Effector memory CD4-positive, alpha-beta T cell (primary cell): Measurements from ENCODE around the gene FASTKD2.
A peak's percentile ranks its signal among the peaks of the same experiment; 100 is the strongest.

ENCODE experiments used
- DNase-seq, 3 donors: peaks; one replicate each; pipeline ENCODE4 v3.0.0-alpha.2; 2020
- H3K27ac ChIP-seq: 2 replicates; pipeline ENCODE4 v1.7.0; 2013; ENCODE audit warnings: mild to moderate bottlenecking, low read length, moderate library complexity; ENCODE audit not compliant: insufficient read depth, poor library complexity, severe bottlenecking
- H3K27me3 ChIP-seq: replicated peaks from 2 replicates; pipeline ENCODE4 v1.7.0; 2013; ENCODE audit warnings: mild to moderate bottlenecking, low read length; ENCODE audit not compliant: insufficient read depth, control insufficient read depth, poor library complexity, severe bottlenecking
- H3K36me3 ChIP-seq: 2 replicates; pipeline ENCODE4 v1.7.0; 2013; ENCODE audit warnings: mild to moderate bottlenecking, low read length, moderate library complexity; ENCODE audit not compliant: control insufficient read depth, insufficient read depth
- H3K4me1 ChIP-seq: 2 replicates; pipeline ENCODE4 v1.7.0; 2013; ENCODE audit warnings: low read length, mild to moderate bottlenecking; ENCODE audit not compliant: control insufficient read depth, insufficient read depth, poor library complexity, severe bottlenecking
- H3K4me3 ChIP-seq: 2 replicates; pipeline ENCODE4 v1.7.0; 2013; ENCODE audit warnings: low read length, low read depth, mild to moderate bottlenecking; ENCODE audit not compliant: insufficient read depth, poor library complexity, severe bottlenecking
- H3K9me3 ChIP-seq: 2 replicates; pipeline ENCODE4 v1.7.0; 2013; ENCODE audit warnings: mild to moderate bottlenecking, low read length, moderate library complexity; ENCODE audit not compliant: control insufficient read depth

FASTKD2 gene

DNA sequence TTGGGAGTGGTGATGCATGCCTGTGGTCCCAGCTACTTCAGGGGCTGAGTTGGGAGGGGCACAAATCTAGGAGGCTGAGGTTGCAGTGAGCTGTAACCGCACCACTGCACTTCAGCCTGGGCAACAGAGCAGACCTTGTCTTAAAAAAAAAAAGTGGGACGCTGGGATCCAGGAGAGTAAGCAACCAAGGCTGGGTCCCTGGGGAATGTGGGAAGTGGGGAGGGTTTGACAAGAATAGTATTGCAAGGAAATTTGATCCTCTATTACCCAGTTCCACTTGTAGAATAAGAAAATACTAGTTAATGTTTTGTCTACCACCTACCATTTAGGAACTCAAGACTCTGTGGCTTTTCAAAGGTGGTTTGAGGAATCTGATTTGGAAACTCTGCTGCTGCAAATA lies 26.1 kb upstream of the FASTKD2 start:
- DNase-seq, result no peak
- Histone ChIP-seq H3K27me3 (no peaks in the 10 kb centered on the region), H3K4me3 (no peak overlapping the region), H3K36me3 (no peaks in the 10 kb centered on the region), H3K9me3 (no peaks in the 10 kb centered on the region), H3K4me1 (no peaks in the 10 kb centered on the region), H3K27ac (no peak overlapping the region)

DNA sequence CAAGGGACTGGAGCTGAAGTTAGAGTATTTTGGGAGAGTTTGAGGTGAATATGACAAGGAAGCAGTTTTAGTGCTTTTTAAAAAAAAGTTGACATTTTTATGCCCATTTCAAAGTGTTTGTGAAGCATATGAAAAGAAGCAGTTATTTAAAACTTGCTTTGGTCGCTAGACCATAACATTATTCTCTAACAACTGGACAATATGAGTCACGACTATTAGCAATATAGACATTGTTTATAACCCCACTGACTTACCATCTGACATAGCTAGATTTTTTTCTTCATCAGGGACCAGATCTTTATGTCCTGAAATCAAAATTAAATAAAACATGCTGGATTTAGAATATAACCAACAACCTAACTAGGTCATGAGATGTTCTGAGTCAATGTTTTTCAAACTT lies 24.6 kb upstream of the FASTKD2 start:
- Histone ChIP-seq H3K36me3 (no peaks in the 10 kb centered on the region), H3K4me3 (no peak overlapping the region), H3K4me1 (no peaks in the 10 kb centered on the region), H3K27me3 (no peaks in the 10 kb centered on the region), H3K27ac (no peak overlapping the region), H3K9me3 (no peaks in the 10 kb centered on the region)
- DNase-seq, result no peak

DNA sequence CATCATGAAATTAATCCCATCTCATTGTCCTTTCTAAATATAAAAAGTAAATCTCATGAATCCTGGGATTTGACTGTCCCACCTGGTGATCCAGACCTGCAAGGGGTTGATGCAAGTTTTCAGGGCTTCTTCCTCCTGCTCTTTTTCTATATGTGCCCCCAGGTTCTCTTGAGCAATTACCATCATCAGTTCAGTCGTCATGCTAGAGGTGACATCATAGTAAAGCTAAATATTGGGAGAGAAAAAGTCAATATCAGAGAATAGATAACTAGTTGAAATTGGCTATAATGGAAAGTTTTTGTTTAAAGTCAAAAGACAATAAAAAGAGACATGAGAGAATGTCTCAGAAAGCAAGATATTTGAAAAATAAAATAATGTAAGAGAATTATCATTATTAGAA lies 8.6 kb upstream of the FASTKD2 start:
- Histone ChIP-seq H3K9me3 (no peaks in the 10 kb centered on the region), H3K27ac (no peak overlapping the region), H3K36me3 (no peaks in the 10 kb centered on the region), H3K4me3 (no peak overlapping the region), H3K27me3 (no peaks in the 10 kb centered on the region), H3K4me1 (no peaks in the 10 kb centered on the region)
- no peak for DNase-seq

DNA sequence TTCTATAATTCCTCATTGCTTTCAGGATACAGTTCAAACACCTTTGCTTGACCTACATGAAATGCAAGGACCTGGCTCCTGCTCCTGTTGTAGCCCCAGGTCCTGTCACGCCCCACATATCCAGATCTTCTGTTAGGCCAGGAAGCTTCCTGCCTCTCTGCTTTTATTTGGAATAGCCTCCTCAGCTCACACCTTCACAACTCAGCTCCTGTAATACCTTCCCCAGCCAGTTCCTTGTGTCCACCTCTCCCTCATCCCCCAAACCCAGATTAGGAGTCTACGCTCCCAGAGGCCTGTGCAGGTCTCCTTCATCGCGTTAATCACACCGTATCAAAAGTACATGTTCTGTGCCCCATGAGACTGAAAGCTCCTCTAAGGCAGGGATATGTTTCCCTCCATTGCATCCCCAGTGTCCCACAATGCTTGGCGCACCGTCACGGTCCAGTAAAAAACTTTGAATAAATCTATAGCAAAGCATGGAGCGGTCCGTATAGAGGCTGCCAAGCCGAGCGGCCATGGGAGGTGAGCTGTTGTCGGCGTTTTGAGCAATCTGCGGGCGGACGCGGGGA lies 649 bp upstream of the FASTKD2 start:
- no peaks in the 10 kb centered on the region for H3K9me3 ChIP-seq
- no peaks in the 10 kb centered on the region for H3K36me3 ChIP-seq
- DNase-seq, result no peak
- H3K27ac ChIP-seq, result peak overlapping the region; percentile 91
- peak overlapping the region; percentile 84 for H3K4me3 ChIP-seq
- H3K4me1 ChIP-seq, result peaks cover 5% of the 10 kb centered on the region
- H3K27me3 ChIP-seq, result no peaks in the 10 kb centered on the region

DNA sequence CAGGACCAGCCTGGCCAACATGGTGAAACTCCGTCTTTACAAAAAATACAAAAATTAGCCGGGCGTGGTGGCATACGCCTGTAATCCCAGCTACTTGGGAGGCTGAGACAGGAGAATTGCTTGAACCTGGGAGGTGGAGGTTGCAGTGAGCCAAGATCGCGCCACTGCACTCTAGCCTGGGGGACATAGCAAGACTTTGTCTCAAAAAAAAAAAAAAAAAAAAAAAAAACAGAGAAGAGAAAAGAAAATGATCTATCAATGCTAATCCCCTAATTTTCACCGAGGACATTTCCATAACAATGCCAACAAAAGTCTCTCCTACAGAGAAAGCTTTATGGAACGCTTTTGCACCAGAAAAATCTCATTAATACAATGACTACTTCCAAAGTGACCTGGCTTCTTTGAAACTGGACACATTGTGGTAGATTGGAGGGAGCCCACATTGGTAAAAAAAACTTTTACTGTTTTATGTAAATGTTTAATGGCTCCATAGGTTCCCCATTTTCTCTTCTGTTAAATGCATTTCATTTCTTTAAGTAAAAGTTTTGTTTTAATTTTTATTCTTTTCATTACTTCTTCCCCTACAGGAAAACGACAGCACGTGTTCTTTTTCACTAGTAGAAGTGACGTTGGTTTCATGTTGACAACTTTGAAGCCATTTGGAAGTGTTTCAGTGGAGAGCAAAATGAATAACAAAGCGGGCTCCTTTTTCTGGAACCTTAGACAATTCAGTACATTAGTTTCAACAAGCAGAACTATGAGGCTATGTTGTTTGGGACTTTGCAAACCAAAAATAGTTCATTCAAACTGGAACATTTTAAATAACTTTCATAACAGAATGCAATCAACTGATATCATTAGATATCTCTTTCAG lies 888 bp downstream of the FASTKD2 start:
- DNase-seq, result no peak
- H3K27me3 ChIP-seq, result no peaks in the 10 kb centered on the region
- peaks cover 5% of the 10 kb centered on the region for H3K4me1 ChIP-seq
- H3K27ac ChIP-seq, result peak overlapping the region; percentile 91
- H3K4me3 ChIP-seq, result peak overlapping the region; percentile 84
- H3K36me3 ChIP-seq, result peaks cover 6% of the 10 kb centered on the region
- no peaks in the 10 kb centered on the region for H3K9me3 ChIP-seq

DNA sequence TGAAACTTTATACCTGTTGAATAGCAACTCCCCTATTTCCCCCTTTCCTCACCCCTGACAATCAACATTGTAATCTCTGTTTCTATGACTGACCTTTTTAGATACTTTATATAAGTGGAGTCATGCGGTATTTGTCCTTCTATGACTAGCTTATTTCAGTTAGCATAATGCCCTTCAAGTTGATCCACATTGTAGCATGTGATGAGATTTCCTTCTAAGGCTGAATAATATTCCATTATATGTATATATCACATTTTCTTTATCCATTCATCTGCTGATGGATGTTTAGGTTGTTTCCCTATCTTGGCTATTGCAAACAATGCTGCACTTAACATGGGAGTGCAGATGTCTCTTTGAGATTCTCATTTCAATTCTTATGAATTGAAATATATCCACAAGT lies 9.5 kb downstream of the FASTKD2 start:
- no peak overlapping the region for H3K4me3 ChIP-seq
- DNase-seq, result no peak
- no peaks in the 10 kb centered on the region for H3K4me1 ChIP-seq
- peaks cover 67% of the 10 kb centered on the region for H3K36me3 ChIP-seq
- no peak overlapping the region for H3K27ac ChIP-seq
- no peaks in the 10 kb centered on the region for H3K9me3 ChIP-seq
- no peaks in the 10 kb centered on the region for H3K27me3 ChIP-seq

DNA sequence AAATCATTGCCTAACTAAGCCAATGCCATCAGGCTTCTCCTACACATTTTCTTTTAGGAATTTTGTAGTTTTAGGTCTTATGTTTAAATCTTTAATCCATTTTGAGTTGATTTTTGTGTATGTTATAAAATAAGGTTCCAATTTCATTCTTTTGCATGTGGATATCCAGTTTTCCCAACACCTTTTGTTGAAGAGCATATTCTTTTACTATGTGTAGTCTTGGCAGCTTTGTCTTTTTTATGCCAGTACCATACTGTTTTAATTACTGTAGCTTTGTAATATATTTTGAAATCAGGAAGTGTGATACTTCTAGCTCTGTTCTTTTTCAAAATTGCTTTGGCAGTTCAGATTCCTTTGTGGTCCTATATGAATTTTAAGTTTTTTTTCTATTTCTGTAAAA lies 11.0 kb downstream of the FASTKD2 start:
- Histone ChIP-seq H3K36me3 (peaks cover 72% of the 10 kb centered on the region), H3K4me3 (no peak overlapping the region), H3K27ac (no peak overlapping the region), H3K4me1 (no peaks in the 10 kb centered on the region), H3K9me3 (no peaks in the 10 kb centered on the region), H3K27me3 (no peaks in the 10 kb centered on the region)
- DNase-seq, result no peak

DNA sequence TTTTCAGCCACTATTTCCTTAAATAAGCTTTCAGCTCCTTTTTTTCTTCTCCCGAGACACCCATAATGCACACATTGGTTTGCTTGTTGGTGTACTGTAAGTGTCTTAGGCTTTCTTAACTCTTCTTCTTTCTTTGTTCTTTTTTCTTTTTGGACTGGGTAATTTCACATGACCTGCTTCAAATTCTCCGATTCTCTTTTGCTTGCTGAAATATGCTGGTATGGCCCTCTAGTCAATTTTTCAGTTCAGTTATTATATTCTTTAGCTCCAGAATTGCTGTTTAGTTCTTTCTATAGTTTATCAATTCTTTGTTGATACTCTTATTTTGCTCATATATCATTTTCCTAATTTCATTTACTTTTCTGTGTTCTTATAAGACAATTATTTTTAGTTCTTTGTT lies 15.3 kb downstream of the FASTKD2 start:
- H3K9me3 ChIP-seq, result no peaks in the 10 kb centered on the region
- peaks cover 74% of the 10 kb centered on the region for H3K36me3 ChIP-seq
- no peak overlapping the region for H3K27ac ChIP-seq
- no peaks in the 10 kb centered on the region for H3K27me3 ChIP-seq
- no peak for DNase-seq
- no peak overlapping the region for H3K4me3 ChIP-seq
- no peaks in the 10 kb centered on the region for H3K4me1 ChIP-seq

DNA sequence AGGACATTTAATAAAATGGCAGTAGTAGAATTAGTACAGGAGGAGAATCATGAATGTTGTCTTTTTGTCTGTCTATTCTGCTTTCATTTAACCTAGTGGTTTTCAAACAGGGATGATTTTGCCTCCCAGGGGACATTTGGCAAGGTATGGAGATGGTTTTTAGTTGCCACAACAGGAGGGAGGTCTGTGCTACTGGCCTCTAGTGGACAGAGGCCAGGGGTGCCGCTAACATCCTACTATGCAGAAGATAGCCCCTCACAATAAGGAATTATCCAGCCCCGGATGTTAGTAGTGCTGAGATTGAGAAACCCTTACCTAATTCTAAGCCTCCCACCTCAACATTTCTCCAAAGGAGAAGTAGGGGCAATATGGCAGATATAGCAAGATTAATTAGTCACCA lies 18.3 kb downstream of the FASTKD2 start:
- H3K4me3 ChIP-seq, result no peak overlapping the region
- DNase-seq, result no peak
- H3K27ac ChIP-seq, result no peak overlapping the region
- peaks cover 83% of the 10 kb centered on the region for H3K36me3 ChIP-seq
- no peaks in the 10 kb centered on the region for H3K9me3 ChIP-seq
- no peaks in the 10 kb centered on the region for H3K4me1 ChIP-seq
- no peaks in the 10 kb centered on the region for H3K27me3 ChIP-seq

DNA sequence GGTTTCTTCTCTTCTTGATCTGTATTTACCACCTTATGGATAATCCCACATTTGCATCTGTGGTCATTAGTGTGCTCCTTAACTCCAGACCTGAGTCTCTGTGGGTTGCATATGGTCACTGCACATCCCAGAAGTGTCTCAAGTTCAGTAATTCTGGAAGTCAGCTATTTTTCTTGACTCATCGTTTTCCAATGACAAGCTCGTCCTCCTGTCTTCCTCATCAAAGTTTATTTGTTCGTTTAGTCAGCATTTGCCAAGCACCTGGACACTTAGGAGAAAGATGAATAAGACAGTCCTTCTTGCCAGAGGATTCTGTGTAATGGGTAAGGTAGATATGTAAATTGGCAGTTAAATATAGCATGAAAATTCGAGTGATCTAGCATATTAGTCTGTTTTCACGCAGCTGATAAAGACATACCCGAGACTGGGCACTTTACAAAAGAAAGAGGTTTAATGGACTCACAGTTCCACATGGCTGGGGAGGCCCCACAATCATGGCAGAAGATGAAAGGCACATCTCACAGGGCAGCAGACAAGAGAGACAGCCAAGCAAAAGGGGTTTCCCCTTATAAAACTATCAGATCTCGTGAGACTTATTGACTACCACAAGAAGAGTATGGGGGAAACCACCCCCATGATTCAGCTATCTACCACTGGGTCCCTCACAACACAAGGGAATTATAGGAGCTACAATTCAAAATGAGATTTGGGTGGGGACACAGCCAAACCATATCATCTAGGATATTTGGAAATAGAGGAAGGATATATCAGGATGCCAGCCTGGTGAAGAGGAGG lies 19.4 kb downstream of the FASTKD2 start:
- H3K27ac ChIP-seq, result no peak overlapping the region
- no peaks in the 10 kb centered on the region for H3K9me3 ChIP-seq
- no peak for DNase-seq
- H3K27me3 ChIP-seq, result no peaks in the 10 kb centered on the region
- peaks cover 83% of the 10 kb centered on the region for H3K36me3 ChIP-seq
- no peaks in the 10 kb centered on the region for H3K4me1 ChIP-seq
- no peak overlapping the region for H3K4me3 ChIP-seq
